UCSD-AML1 (cell line): ENCODE results near the gene TAB2.

Experiments used
- DNase-seq: peaks from one replicate; lab custom pipeline; 2025; ENCODE audit not compliant: unreplicated experiment; lab: John Stamatoyannopoulos, UW

Gene TAB2

GRCh38 chr6:149317644-149318571 is at the start of gene TAB2:
Gene TAB2 (plus strand): TSS chr6:149317712. CDS start chr6:149369998, 52,286 bp downstream.
- peak; percentile 72 for DNase-seq

GRCh38 chr6:149268146-149268545 is 49.4 kb upstream of the TAB2 start:
- no peak for DNase-seq

DNA sequence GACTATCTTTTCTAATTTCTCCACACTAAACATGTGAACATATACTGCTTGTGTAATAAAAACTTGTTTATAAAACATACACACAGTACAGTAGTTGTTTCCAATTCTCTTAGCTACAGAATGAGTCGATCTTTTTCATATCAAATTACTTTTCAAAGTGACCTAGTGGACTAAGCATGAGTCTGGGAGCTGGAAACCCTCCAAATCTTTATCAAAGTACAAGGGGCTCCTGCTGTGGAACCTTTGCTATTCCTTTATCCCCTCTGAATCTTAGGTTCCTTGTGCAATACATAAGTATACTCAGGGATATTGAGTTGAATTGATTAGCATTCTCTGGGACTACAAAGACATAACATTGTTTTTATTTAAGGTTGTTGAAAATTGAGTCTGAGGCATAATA is 48.7 kb upstream of the TAB2 start:
- no peak for DNase-seq

DNA sequence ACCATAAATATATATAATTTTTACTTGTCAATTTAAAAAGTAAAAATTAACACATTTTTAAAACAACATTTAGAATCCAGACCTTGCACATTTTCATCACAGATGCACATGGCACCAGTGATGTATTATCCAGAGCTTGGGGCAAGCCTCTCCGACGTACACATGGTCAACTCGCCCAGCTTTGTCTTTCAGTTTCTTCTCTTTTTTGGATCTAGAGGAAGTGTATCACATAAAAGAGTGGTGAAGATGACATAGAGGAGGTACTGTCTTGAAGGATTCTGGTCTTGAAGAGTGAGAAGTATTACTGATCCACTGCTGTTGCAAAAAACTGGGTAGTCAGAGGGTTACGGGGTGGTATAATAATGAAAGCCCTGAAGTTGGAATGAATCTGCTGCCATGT is 46.9 kb upstream of the TAB2 start:
- DNase-seq, result no peak

DNA sequence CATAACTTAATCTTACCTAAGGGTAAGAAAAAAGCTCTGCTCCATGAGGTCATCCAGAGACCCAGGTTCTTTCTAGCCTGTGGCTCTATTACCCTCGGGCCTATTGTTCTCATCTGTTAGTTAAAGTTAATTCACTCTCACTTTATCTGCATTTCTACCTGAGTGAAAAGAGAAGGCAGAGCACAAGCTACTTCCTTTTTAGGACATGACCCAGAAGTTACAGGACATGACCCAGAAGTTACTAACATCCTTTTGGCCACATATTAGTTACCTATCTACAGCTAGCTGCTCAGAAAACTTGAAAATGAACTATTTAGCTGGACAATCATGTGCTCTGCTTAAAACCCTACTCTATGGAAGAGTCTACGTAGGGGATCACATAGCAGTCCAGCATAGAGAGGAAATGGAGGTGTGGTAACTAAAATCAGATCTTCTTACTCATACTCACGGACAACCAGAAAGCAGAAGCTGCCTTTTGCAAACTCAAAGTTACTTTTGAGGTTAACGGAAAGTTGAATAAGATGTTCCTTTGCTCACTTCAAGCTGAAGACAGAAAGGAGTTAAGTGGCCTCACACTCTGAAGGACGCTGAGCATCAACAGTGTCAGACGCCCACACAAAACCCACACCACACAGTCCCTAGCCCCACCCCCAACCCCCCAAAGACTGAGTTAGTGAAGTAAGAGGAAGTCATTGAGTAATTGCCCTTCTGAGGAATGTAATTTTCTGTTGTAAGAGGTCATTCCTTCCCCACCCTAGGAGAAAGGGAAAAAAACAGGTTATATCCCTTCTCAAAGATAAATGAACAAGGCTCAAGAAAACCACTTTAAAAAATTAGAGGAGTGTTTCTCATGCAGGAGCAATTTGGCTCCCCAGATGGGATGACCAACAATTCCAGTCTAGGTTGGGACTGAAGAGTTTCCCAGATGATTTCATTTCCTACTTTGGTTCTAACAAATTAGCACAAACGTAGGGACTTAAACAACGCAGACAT is 45.9 kb upstream of the TAB2 start:
- DNase-seq, result peak; percentile 55

DNA sequence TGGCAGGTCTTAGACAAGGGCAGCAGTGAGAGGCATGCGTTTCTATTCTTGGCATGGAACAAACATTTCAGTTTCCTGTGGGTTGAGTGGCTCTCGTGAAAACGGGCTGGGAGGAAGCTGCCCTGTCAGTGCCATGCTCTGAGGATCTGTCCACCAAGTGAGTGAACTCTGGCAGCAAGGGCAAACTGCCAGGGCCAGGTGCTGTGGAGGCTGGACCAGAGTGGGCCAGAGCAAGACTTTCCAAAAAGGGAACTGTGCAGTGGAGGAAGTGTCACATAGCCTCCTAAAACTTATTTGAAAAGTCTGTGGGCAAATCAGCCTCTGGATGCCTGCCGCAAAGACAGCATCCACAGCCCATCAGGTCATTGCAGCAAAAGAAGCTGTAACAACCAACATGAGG is 44.2 kb upstream of the TAB2 start:
- peak; percentile 83 for DNase-seq

DNA sequence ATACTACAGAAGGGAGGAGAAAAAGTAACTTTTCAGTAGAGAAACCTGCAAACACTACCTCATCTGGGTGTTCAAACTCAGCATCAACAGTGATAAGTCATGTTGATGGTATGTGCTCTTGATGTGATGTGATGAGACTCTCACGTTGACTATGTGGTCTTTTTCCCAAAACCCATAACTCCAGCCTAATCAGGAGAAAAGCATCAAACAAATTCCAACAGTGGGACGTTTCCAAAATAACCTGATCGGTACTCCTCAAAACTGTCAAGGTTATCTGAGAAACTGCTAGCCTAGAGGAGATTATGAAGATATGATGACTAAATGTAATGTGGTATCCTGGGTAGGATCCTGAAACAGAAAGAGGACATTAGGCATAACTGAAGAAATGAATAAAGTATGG is 41.9 kb upstream of the TAB2 start:
- DNase-seq, result no peak

GRCh38 chr6:149277621-149278020 is 39.9 kb upstream of the TAB2 start:
- no peak for DNase-seq

DNA sequence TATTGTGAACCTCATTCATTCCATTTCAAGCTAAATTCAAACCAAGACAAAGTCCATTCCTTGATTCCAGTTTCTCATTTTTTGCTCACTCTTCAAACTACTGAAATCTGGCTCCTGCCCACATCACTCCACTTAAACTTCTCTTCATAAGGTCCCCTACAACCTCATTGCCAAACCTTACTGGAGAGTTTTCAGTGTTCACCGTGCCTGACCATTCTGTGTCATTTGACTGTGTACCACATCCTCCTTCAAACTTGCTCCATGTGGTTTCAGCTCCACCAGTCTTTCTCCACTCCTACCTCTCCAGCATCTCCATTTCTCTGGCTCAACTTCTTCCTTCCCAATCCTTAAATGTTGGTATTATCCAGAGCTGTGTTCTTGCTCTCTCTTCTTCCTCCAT is 38.5 kb upstream of the TAB2 start:
- DNase-seq, result no peak

DNA sequence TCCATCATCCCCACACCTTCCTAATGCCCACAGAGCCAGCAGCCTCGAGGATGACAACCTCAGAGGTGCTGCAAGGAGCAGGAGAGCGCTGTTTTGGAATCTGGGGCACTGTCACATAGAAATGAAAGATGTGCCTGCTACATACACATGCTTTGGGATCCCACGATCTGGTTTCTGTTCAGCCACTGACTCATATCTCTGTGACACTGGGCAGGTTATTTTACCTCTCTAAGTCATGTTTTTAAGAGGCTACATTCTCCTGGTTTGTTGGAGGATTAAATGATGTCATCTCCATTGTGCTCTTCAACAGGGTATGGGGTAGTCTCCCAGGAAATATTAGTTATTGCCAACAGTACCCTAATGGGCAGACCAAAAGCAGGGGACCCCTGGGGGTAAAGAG is 32.6 kb upstream of the TAB2 start:
- no peak for DNase-seq

DNA sequence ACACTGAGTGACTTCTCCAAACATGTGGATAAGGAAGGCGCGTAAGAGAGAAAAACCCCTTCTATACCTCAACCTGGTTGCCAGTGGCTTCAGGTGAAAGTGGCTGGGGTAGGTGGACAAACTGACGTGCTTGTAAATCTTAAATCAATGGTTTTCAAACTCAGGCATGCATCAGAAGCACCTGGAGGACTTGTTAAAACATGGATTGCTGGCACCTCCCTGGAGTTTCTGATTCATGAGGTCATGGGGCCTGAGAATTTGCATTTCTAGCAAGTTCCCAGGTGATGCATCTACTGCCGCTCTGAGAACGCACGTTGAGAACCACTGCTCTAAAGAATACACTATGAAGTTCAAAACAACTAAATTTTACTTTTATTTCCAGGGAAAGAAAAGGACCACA is 31.9 kb upstream of the TAB2 start:
- DNase-seq, result no peak

DNA sequence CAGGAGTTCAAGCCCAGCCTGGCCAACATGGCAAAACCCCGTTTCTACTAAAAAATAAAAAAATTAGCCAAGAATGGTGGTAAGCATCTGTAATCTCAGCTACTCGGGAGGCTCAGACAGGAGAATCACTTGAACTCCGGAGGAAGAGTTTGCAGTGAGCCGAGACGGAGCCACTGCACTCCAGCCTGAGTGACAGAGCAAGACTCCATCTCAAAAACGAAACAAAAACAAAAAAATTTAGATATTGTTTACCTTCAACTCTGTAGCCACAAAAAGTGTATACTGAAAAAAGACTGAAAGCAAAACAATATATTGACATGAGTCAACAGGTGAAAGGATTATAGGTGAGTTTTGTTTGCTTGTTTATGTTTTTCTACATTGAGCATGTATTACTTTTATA is 30.6 kb upstream of the TAB2 start:
- no peak for DNase-seq

- DNase-seq, result no peak
Observed at GRCh38 chr6:149289192-149289781, 28.2 kb upstream of the TAB2 start.

DNA sequence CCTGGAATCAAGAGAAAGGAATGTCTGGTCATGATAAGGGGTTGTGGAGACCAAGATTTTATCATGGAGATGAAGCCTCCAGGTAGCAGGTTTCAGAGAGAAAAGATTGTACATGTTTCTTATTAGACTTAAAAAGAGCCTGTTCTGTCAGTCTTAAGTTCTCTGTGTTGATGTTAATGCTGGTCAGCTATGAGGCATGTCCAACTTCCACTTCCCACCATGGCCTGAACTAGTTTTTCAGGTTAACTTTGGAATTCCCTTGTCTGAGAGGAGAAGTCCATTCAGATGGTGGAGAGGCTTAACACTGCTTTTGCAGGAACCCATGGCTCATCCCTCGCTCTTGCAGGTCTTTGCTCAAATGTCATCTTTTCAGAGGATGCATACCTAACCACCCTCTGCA is 27.5 kb upstream of the TAB2 start:
- DNase-seq, result no peak

DNA sequence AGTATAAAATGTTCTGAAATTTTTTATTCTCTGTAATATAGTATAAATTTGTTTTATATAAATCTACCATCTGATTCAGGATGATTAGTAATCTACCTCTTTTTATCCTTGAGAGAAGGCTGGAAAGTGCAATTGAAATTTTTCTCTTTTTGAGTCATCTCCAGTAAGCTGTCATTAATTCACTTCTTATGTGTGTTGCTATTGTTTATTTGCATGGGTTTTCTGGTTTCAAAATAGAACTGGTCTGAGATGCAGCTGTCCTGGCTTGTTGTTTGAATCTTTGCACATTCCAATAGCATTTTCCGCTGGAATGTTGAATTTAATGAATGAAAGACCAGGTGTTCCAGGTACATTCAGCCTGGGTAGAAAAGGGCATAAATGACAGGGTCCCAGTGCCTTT is 24.3 kb upstream of the TAB2 start:
- no peak for DNase-seq

DNA sequence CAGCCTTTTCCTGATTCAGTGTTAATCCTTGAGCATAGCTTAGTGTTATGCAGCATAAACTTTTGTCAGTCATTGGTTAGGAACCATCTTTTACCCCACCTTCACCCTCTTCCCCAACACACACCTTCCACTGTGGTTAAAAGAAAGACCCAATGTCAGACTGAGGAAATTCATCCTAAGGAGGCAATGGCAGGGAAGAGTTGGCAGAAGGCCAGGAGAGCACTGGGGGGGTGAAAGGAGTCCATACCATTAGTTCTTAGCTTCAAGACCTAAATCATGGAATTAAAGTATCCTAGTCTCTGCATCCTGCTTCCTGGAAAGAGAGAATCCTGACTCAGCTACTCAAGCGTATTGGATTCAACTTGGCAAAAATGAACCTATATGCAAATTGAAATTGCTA is 16.9 kb upstream of the TAB2 start:
- DNase-seq, result no peak

GRCh38 chr6:149302723-149303122 is 14.8 kb upstream of the TAB2 start:
- DNase-seq, result no peak

GRCh38 chr6:149303468-149303867 is 14.0 kb upstream of the TAB2 start:
- no peak for DNase-seq

DNA sequence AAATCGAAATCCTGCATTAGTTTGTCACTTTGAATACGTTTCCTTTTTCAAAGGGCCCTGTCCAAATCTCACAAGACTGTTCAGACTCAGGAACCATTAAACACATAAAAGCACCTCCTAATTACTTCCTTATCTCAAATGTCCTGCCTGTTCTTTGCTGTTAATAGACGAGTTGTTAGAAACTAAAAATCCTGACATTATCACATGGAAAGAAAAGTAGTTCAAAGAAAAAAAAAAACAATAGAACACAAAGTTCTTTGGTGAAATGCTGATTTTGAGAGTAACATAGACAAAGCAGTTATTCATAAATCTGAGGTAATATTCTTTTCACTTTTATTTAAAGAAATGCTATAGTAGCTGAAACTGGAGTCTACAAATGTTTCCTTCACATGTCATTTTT is 12.1 kb upstream of the TAB2 start:
- DNase-seq, result no peak

DNA sequence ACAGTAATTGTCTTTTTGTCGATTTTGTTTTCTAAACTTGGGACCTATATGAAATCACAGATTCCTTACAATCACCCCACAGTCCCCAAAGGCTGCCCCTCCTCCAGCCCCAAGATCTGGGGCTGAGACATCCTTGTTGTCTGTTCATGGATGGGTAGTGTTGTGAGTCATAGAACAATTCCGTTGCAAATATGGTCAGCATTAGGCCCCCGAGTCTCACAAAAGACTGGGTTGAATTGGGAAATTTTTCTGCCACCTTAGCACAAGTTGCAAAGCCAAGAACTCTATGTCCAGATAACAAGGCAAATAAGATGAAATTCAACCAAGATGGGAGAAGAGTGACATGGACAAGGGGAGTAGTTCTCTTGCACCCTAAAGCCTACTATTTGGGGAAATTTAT is 10.5 kb upstream of the TAB2 start:
- no peak for DNase-seq

DNA sequence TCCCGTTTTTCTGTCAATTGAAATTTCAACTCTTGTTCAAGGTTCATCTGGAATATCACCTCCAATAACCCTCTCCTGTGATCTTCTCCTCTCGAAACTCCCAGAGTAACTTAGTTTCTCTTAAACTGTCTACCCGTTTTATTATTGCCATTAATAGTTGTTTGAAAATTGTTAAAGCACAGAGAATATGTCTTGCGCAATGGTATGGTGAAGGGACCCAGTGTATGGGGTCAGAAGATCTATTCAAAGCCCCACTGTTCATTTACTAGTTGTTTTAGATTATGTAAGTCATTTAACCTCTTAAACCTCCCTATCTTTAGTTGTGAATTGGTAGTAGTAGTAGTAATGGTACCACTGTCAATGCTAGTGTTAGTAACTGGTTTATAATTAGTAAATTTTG is 6.2 kb upstream of the TAB2 start:
- DNase-seq, result no peak
